Activated naive CD4-positive, alpha-beta T cell treated with Interleukin-2 at 50 U/mL for 16 hours (primary cell): ENCODE data around the gene TMC3.

Experiments used
- DNase-seq: peaks from one replicate; pipeline ENCODE4 v3.0.0-alpha.2; 2020

TMC3 gene

GRCh38 chr15:81317642-81318017 is 56.4 kb downstream of the TMC3 start:
- DNase-seq = no peak

DNA sequence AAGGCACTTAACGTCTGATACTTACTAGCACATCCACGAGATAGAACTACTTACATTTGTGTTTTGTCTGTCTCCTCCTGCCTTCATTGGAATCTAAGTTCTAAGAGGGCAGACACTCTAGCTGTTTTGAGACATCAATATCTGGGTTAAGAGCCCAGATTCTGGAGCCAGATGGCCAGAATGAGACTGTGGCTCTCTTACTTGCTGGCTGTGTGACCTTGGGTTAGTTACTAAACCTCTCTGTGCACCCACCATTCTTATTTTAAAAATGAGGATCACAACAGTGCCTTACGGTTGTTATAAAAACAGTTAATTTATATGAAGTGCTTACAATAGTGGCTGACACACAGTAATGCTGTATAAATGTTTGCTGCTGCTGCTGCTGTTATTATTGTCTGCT is 57.7 kb downstream of the TMC3 start:
- DNase-seq = no peak

DNA sequence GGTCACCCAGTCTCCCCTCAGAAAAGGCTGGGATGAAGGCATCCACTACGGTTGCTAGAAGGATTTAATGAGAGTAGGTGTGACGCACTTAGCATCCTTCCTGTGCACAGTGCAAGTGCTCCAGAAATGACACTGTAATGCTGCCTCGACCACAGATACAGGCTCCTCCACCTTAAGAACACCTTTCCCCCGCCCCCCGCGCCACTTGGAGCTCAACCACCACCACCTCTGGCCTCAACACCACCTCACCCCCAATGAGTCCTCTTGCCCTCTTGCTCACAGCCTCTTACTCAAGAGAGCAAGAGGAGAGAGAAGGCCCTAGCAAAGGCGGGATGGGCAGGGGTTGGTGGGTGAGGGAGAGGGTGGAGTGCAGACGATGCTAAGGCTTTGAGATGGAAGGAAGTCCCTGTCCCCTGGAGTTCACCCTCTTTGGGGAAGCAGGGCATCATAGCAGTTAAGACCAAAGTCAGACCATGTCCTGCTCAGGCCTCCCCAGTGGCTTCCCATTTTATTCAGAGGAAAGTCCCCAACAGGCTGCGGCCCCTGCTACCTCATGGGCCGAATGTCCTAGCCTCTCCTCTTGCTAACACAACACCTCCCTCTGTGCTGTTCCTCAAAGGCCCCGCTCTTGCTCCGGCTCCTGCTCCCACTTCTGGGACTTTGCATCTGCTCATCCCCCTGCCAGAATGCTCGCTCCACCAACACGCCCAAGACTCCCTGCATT is 58.4 kb downstream of the TMC3 start:
- DNase-seq = no peak

- DNase-seq = no peak
Measured at GRCh38 chr15:81314378-81314777, 59.6 kb downstream of the TMC3 start.

DNA sequence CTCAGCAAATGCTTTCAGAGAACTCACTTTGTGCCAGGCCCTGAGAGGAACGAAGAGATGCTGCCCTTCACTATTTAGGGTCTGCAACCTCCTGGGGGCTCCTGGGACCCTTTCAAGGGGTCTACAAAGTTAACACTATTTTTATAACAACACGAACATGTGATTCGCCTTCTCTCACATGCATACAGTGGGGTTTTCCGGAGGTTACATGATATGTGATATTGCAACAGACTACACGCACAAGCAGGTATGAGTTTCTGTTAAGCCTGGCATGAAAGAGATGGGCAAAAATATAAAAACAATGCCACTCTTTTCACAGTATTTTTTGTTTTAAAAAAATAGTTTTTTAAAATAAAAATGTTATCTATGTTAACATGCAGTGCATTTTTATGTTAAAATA is 60.3 kb downstream of the TMC3 start:
- DNase-seq = no peak

DNA sequence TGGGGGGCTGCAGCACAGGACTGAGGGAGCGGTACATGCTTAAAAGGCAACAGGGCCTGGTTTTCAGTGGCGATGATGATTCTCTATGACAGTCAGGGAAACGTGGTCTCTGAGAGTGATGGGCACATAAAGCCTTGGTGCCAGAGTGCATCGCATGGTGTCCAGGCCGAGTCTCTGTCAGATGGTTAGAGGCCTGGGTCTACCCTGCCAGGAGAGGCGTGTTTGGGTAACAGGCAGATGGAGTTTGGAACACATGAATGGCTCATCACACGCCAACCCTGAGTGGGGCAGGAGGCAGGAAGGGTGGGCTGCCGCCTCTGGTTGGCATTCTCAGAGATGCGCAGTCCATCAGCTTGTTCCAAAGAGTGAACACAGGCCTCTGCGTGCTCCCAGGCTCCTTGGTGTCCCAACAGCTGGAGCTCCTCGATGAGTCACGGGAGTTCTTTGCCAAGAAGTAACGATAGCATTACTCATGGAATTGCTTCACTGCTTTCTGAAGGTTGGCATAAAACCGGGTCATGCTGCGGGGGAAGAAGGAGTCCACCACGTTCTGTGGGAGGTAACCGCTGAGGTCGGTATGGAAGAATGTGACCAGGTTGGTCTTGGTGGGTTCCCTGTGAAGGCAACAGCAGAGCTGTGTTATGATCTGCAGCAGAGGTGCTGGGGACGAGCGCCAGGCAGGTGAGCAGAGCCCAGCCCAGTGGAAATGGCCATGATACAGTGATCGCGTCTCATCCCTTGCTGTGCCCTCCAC is 61.0 kb downstream of the TMC3 start:
- DNase-seq = no peak

DNA sequence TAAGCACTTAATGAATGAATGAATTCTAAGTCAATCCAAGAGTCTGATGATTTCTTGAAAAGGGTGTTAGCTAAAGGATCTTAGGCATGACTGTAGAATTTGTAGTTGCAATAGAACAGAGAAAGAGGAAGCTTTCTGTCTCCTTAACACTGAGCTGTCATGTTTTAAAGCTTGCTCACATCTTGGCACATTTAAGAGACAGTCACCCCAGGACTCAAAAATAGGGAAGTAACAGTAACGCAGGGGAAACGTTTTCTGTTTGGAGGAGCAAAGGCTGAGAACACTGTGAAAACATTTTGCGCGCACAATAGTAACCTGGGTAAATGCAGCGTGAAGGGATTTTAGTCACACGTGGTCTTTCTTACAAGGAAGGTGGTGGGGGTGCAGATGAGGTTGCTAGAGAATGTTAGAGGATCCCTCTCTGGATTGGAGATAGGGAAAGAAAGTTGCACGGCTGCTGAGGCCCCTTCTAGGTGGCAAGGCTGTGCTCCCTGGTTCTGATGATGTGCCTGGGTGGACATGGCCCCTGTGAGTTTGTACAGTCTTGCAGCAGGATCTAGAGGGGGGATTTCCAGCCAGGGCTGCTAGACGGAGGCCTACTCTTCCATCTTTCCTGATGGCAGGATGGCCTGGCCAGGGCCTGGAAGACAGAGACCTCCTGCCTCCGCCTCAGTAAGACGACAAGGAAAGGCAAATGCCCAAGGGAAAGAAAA is 62.1 kb downstream of the TMC3 start:
- no peak for DNase-seq

GRCh38 chr15:81310480-81310879 is 63.5 kb downstream of the TMC3 start:
- no peak for DNase-seq

DNA sequence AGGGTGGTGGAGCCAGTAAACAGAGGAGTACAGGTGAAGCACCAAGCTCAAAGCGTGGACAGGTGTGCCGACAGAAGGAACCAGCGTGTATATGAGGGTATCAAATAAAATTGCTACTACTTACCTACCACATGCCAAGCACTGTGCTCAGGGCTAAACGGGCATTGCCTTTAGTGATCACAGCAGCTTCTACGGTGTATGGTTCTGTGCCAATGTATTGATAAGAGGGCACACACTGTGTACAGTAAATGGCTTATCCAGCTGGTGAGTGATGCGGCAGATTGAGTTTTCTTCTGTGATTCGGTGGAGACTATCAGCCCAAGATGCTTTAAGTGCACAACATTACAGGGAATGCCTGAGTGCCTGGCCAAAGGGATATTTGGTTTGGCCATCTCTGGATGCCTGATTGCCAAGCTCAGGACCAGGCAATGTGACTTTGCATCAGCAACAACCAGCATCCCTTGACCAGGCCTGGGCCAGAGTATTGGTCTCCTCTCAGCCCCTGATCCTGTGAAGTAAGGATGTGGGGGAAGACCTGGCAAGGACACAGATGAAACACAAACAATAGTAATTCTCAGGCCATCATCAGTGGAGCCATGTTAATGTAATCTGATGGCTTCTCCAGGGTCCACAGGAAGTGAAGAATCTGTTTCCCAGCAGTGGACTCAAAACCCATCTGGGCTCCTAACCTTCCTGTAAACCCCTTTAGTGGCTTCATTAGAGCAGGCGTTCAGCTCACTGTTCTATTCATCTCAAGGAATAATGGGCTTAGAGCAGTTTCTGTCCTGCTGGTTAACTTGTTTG is 64.2 kb downstream of the TMC3 start:
- no peak for DNase-seq

- no peak for DNase-seq
Measured at GRCh38 chr15:81308260-81308659, 65.8 kb downstream of the TMC3 start.

DNA sequence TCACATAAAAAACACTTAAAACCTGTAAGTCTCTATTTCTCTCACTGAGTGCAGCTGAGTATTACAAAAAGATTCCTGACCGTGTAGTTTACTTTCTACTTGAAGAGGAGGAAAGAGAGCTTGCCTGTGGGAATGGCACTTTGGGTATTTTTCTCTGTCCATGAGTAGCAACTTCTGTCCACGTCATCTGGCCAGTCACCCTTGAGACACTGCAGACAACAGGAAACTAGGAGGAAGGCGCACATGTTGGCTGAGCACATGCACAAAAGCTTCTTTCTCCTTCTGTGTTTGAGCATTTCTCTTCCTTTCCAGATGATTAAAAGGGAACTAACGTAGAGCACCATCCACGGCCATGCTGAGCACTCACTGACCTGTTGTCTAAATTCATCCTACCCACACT is 69.8 kb downstream of the TMC3 start:
- DNase-seq = no peak

DNA sequence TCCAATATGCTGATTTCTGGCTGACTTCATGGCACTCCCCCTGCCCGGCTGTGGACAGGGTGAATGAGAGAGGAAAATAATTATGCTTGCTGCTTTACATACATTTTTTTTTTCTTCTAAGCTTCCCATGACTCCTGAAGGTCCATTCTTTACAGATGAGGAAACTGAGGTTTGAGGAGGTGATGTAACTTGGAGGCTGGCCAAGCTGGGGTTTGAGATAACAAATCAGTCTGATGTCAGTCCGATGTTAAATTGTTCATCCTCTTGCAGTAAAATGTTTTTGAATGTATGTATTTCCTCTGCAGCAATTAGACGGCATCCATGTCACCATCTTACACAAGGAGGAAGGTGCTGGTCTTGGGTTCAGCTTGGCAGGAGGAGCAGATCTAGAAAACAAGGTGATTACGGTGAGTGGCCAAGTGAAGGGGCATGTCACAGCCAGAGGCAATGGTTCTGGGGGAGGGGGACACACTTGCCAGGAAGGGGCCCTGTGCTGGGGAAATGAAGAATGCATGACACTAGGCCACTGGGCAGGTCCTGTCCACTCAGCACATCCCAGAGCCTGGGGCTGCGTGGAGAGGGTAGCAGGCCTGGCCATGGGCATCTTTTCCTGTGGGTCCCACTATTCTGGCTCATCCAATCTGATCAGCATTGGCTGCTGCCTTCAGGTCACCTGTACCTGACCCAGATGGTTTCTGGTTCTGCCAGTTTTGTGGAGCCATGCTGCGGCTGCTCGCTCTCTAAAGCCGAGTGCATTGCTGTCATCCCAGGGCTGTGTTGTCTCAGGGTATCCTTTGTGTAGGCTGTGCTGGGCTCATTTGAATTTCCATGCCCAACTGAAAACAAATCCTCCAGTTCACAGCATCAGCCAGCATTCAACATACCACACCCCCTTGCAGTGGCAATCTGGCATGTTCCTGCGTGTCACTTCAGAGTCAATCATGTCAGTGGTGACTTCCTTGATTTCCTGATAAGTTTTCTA is 70.5 kb downstream of the TMC3 start:
- DNase-seq = no peak

GRCh38 chr15:81302701-81303109 is 71.3 kb downstream of the TMC3 start:
- no peak for DNase-seq

DNA sequence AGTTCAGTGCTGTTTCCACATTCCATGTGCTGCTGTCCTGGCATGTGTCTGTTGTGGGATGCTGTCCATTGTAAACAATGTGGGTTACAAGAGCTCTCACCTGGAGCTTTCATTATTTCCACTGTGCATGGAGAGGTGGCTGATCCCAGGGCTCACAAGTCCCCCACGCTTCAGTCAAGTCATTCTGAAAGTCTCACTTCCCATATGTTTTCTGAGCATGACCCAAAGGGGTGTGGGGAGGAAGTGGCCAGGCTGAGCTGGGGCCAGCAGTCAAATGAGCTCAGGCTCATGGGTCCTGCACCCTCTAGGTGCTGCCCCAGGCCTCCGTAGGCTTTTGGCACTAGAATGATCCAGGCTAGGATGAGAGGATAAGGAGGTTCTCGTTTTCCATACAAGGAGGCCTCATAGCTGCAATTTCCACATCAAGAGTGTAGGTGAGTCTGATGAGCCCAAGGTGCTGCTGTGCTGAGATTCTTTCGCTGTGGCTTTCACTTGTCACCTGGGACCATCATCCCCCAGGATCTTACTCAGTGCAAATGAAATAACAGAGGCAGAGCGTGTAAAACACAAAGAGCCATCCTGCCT is 72.1 kb downstream of the TMC3 start:
- peak; percentile 40 for DNase-seq

- DNase-seq = no peak
Measured at GRCh38 chr15:81301385-81301784, 72.6 kb downstream of the TMC3 start.

DNA sequence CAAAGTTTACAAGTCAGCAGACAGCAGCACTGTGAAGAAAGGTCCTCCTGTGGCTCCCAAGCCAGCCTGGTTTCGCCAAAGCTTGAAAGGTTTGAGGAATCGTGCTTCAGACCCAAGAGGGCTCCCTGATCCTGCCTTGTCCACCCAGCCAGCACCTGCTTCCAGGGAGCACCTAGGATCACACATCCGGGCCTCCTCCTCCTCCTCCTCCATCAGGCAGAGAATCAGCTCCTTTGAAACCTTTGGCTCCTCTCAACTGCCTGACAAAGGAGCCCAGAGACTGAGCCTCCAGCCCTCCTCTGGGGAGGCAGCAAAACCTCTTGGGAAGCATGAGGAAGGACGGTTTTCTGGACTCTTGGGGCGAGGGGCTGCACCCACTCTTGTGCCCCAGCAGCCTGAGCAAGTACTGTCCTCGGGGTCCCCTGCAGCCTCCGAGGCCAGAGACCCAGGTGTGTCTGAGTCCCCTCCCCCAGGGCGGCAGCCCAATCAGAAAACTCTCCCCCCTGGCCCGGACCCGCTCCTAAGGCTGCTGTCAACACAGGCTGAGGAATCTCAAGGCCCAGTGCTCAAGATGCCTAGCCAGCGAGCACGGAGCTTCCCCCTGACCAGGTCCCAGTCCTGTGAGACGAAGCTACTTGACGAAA is 74.3 kb downstream of the TMC3 start:
- no peak for DNase-seq

- no peak for DNase-seq
Measured at GRCh38 chr15:81299156-81299555, 74.9 kb downstream of the TMC3 start.

- DNase-seq = no peak
Measured at GRCh38 chr15:81298611-81299010, 75.4 kb downstream of the TMC3 start.

DNA sequence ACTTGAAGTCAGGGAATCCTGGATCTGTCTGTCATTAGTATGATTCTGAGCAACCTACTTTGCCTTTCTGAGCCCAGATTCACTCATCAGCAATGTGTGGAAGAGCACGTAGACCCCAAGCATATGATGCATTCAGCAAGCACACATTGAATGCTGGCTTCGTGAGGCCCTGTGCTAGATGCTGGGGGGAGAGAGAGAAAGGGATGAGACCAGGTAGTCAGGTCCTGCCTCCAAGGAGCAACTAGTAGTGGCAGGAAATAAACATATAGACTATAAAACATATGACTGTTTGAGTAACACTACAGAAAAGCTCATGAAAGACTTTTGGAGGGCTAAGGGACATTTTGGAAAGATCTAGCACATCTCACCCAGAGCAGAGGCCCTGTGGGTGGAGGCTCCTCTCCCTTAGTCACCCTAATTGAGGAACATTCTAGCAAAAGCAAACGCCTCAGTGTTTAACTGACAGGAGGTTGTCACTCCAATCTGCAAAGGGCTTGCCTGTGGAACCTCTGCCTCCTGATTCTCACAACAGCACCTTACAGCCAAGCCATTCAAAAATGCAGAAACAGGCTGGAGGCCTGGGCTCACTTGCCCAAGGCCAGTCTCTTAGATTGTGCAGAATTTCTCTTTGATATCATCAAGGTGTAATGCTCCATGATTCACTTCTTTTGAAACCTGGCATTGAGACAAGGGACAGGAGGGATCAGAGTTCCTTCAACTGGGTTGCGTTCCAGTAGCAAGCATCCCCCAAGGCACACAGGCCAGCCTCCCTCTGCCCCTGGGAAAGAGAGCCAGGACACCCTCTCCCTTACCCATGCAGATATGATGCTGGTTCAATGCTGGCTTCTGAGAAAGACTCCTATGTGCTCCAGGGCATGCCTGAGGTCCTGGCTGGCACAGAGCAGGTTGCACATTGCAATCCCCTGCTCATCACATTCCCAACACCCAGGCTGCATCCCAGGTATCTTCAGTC is 76.1 kb downstream of the TMC3 start:
- peak; percentile 37 for DNase-seq

- no peak for DNase-seq
Measured at GRCh38 chr15:81297147-81297572, 76.9 kb downstream of the TMC3 start.
